Trophoblast cell (in vitro differentiated cells and primary cell): ENCODE data around the gene ZNF71.
A peak's percentile ranks its signal among the peaks of the same experiment; 100 is the strongest.
"Not testable (repeated sequence)": the region's sequence is repeated elsewhere in the genome, so short reads cannot be mapped to it uniquely, and the experiment has no call there.

Experiments
- DNase-seq, 2 donors: peaks; one replicate each; pipeline ENCODE4 v3.0.0-alpha.2; 2016
- H2AFZ ChIP-seq: 2 replicates; pipeline ENCODE4 v1.6.1; 2013; ENCODE audit warnings: low read length, moderate library complexity, mild to moderate bottlenecking; ENCODE audit not compliant: insufficient read depth, poor library complexity
- H2AK5ac ChIP-seq: 2 replicates; pipeline ENCODE4 v1.6.1; 2013; ENCODE audit warnings: mild to moderate bottlenecking, low read length
- H2BK120ac ChIP-seq: 2 replicates; pipeline ENCODE4 v1.6.1; 2013; ENCODE audit warnings: low read length, mild to moderate bottlenecking, moderate library complexity; ENCODE audit not compliant: insufficient read depth, poor library complexity
- H2BK12ac ChIP-seq: 2 replicates; pipeline ENCODE4 v1.6.1; 2013; ENCODE audit warnings: mild to moderate bottlenecking, low read length, moderate library complexity
- H2BK5ac ChIP-seq: 2 replicates; pipeline ENCODE4 v1.6.1; 2013; ENCODE audit warnings: low read length, low read depth, moderate library complexity, mild to moderate bottlenecking; ENCODE audit not compliant: poor library complexity
- H3K14ac ChIP-seq: 2 replicates; pipeline ENCODE4 v1.6.1; 2013; ENCODE audit warnings: mild to moderate bottlenecking, low read length
- H3K18ac ChIP-seq: 2 replicates; pipeline ENCODE4 v1.6.1; 2013; ENCODE audit warnings: mild to moderate bottlenecking, low read length
- H3K23ac ChIP-seq: 2 replicates; pipeline ENCODE4 v1.6.1; 2013; ENCODE audit warnings: low read length
- H3K27ac ChIP-seq: 2 replicates; pipeline ENCODE4 v1.5.1; 2013; ENCODE audit warnings: low read depth, mild to moderate bottlenecking, inconsistent platforms, low read length, moderate library complexity
- H3K27me3 ChIP-seq: 2 replicates; pipeline ENCODE4 v1.6.1; 2013; ENCODE audit warnings: inconsistent platforms, mild to moderate bottlenecking, low read length, moderate library complexity; ENCODE audit not compliant: insufficient read depth
- H3K36me3 ChIP-seq, 2 experiments: 1 replicate in 1 of 2; 2 replicates in 1 of 2; pipeline ENCODE4 v1.6.1; 2013; ENCODE audit warnings: low read length in 2 of 2, mild to moderate bottlenecking in 2 of 2, moderate library complexity in 1 of 2; ENCODE audit not compliant: insufficient read depth in 2 of 2, control insufficient read depth in 1 of 2
- H3K4ac ChIP-seq: 2 replicates; pipeline ENCODE4 v1.6.1; 2013; ENCODE audit warnings: low read depth, mild to moderate bottlenecking, low read length, moderate library complexity
- H3K4me1 ChIP-seq, 2 experiments: 1 replicate in 1 of 2; 2 replicates in 1 of 2; pipeline ENCODE4 v1.6.1; 2013; ENCODE audit warnings: low read length in 2 of 2, mild to moderate bottlenecking in 2 of 2, moderate library complexity in 1 of 2; ENCODE audit not compliant: insufficient read depth in 2 of 2, control insufficient read depth in 1 of 2
- H3K4me2 ChIP-seq: 2 replicates; pipeline ENCODE4 v1.6.1; 2013; ENCODE audit warnings: inconsistent platforms, mild to moderate bottlenecking, low read length, moderate library complexity
- H3K4me3 ChIP-seq: 2 replicates; pipeline ENCODE4 v1.5.1; 2013; ENCODE audit warnings: mild to moderate bottlenecking, low read depth, low read length, inconsistent platforms
- H3K79me1 ChIP-seq: one replicate; pipeline ENCODE4 v1.6.1; 2013; ENCODE audit warnings: low read length
- H3K79me2 ChIP-seq: 2 replicates; pipeline ENCODE4 v1.6.1; 2013; ENCODE audit warnings: low read length, mild to moderate bottlenecking; ENCODE audit not compliant: control insufficient read depth, insufficient read depth, poor library complexity
- H3K9ac ChIP-seq: 2 replicates; pipeline ENCODE4 v1.6.1; 2013; ENCODE audit warnings: mild to moderate bottlenecking, low read length
- H3K9me3 ChIP-seq: 2 replicates; pipeline ENCODE4 v1.6.1; 2013; ENCODE audit warnings: low read depth, mild to moderate bottlenecking, control low read depth, inconsistent platforms, low read length; ENCODE audit not compliant: insufficient read depth
- H4K12ac ChIP-seq: 2 replicates; pipeline ENCODE4 v1.6.1; 2013; ENCODE audit warnings: low read depth, mild to moderate bottlenecking, low read length, moderate library complexity
- H4K8ac ChIP-seq: 2 replicates; pipeline ENCODE4 v1.6.1; 2013; ENCODE audit warnings: low read depth, mild to moderate bottlenecking, low read length, moderate library complexity
- H4K91ac ChIP-seq: one replicate; pipeline ENCODE4 v1.6.1; 2013; ENCODE audit warnings: low read depth, mild to moderate bottlenecking, low read length, moderate library complexity
- WGBS: extraction: QIAGEN DNeasy Blood & Tissue Kit; methylation state at CpG from one replicate; pipeline ENCODE4 v1.1.7; 2013; ENCODE audit warnings: missing lambda C conversion rate; ENCODE audit not compliant: insufficient read length, insufficient coverage; ENCODE audit errors: extremely low coverage; 5-methylcytosine and 5-hydroxymethylcytosine counted together

The ZNF71 gene

GRCh38 chr19:56670401-56670960, 75.4 kb downstream of the ZNF71 start:
- Histone ChIP-seq H2AK5ac (no peak overlapping the region), H4K8ac (no peak overlapping the region), H3K4me1 (peaks cover 4 to 5% of the 10 kb centered on the region in 2 experiments), H3K9me3 (peaks cover 35% of the 10 kb centered on the region), H3K79me1 (no peaks in the 10 kb centered on the region), H2BK120ac (no peak overlapping the region), H3K36me3 (no peaks in the 10 kb centered on the region), H3K4me2 (no peak overlapping the region), H3K27ac (no peak overlapping the region), H4K91ac (no peak overlapping the region), H3K9ac (no peak overlapping the region), H2AFZ (no peak overlapping the region), H2BK5ac (no peak overlapping the region), H3K79me2 (no peaks in the 10 kb centered on the region), H3K23ac (peak overlapping the region; percentile 33), H2BK12ac (no peak overlapping the region), H3K4ac (no peak overlapping the region), H3K14ac (no peak overlapping the region), H3K4me3 (peak overlapping the region; percentile 46), H4K12ac (no peak overlapping the region), H3K18ac (no peak overlapping the region), H3K27me3 (no peaks in the 10 kb centered on the region)
- WGBS, result no CpG with 5 or more reads among the region's 17 CpGs
- no peak for DNase-seq

- no peaks in the 10 kb centered on the region for H3K79me2 ChIP-seq
- no peak overlapping the region for H3K9ac ChIP-seq
- DNase-seq, result peak in 1 of 2 donors; percentile 1
- no peak overlapping the region for H3K4ac ChIP-seq
- H3K4me1 ChIP-seq, result peaks cover 4 to 5% of the 10 kb centered on the region in 2 experiments
- no peak overlapping the region for H3K18ac ChIP-seq
- no peak overlapping the region for H3K27ac ChIP-seq
- no peak overlapping the region for H2AK5ac ChIP-seq
- peak overlapping the region; percentile 65 for H2AFZ ChIP-seq
- H4K12ac ChIP-seq, result peak overlapping the region; percentile 5
- H3K79me1 ChIP-seq, result no peaks in the 10 kb centered on the region
- H3K36me3 ChIP-seq, result no peaks in the 10 kb centered on the region
- H3K4me3 ChIP-seq, result peak overlapping the region; percentile 46
- H3K14ac ChIP-seq, result no peak overlapping the region
- H3K4me2 ChIP-seq, result peak overlapping the region; percentile 70
- peak overlapping the region; percentile 68 for H4K8ac ChIP-seq
- H3K9me3 ChIP-seq, result peaks cover 35% of the 10 kb centered on the region
- WGBS, result no CpG with 5 or more reads among the region's 35 CpGs
- no peak overlapping the region for H2BK5ac ChIP-seq
- H4K91ac ChIP-seq, result no peak overlapping the region
- no peak overlapping the region for H2BK120ac ChIP-seq
- no peak overlapping the region for H2BK12ac ChIP-seq
- no peaks in the 10 kb centered on the region for H3K27me3 ChIP-seq
- no peak overlapping the region for H3K23ac ChIP-seq
Observed at GRCh38 chr19:56670961-56671612, 76.0 kb downstream of the ZNF71 start.

- H3K79me1 ChIP-seq, result no peaks in the 10 kb centered on the region
- peak within 1 kb of the TSS; percentile 68 for H4K8ac ChIP-seq
- H2AFZ ChIP-seq, result peak within 1 kb of the TSS; percentile 65
- no peaks in the 10 kb centered on the region for H3K36me3 ChIP-seq
- H4K12ac ChIP-seq, result peak within 1 kb of the TSS; percentile 5
- no peak within 1 kb of the TSS for H3K18ac ChIP-seq
- no peak within 1 kb of the TSS for H3K4ac ChIP-seq
- H2BK12ac ChIP-seq, result no peak within 1 kb of the TSS
- no peak within 1 kb of the TSS for H3K14ac ChIP-seq
- peaks cover 4 to 5% of the 10 kb centered on the region in 2 experiments for H3K4me1 ChIP-seq
- H3K9ac ChIP-seq, result no peak within 1 kb of the TSS
- no peak within 1 kb of the TSS for H2AK5ac ChIP-seq
- H3K27ac ChIP-seq, result no peak within 1 kb of the TSS
- no peaks in the 10 kb centered on the region for H3K27me3 ChIP-seq
- H4K91ac ChIP-seq, result no peak within 1 kb of the TSS
- peak within 1 kb of the TSS; percentile 53 for H3K4me3 ChIP-seq
- H2BK5ac ChIP-seq, result no peak within 1 kb of the TSS
- H3K4me2 ChIP-seq, result peak within 1 kb of the TSS; percentile 70
- peak; percentile 88 to 95 for DNase-seq
- no CpG with 5 or more reads among the region's 32 CpGs for WGBS
- no peaks in the 10 kb centered on the region for H3K79me2 ChIP-seq
- H2BK120ac ChIP-seq, result no peak within 1 kb of the TSS
- no peak within 1 kb of the TSS for H3K23ac ChIP-seq
- peaks cover 34% of the 10 kb centered on the region for H3K9me3 ChIP-seq
Observed at GRCh38 chr19:56671613-56671994, 76.5 kb downstream of the ZNF71 start, which contains the start of gene ZNF835. TSS of gene ZNF835 (minus strand) at chr19:56671757. CDS start at chr19:56665198, 6,559 bp downstream.

- WGBS, result no CpG with 5 or more reads among the region's 2 CpGs
- not testable (repeated sequence) for H3K14ac ChIP-seq, H3K4me3 ChIP-seq, H3K4me2 ChIP-seq, H4K8ac ChIP-seq, H2BK12ac ChIP-seq, H2BK5ac ChIP-seq, H3K4ac ChIP-seq, H3K23ac ChIP-seq, DNase-seq, H4K12ac ChIP-seq, H3K27ac ChIP-seq, H3K4me1 ChIP-seq, H3K79me2 ChIP-seq, H2AFZ ChIP-seq, H3K27me3 ChIP-seq, H3K36me3 ChIP-seq, H3K18ac ChIP-seq, H4K91ac ChIP-seq, H3K9ac ChIP-seq, H3K79me1 ChIP-seq, H2BK120ac ChIP-seq, H2AK5ac ChIP-seq
- peaks cover 33% of the 10 kb centered on the region for H3K9me3 ChIP-seq
Observed at GRCh38 chr19:56672610-56673009, 77.5 kb downstream of the ZNF71 start.
